RCC 7860 (cell line): Measurements from ENCODE around the gene CLEC18C.
"Not testable (repeated sequence)": the region's sequence is repeated elsewhere in the genome, so short reads cannot be mapped to it uniquely, and the experiment has no call there.

Source experiments
- DNase-seq: peaks from one replicate; pipeline ENCODE4 v3.0.0-alpha.2; 2015; ENCODE audit warnings: low spot score
- FAIRE-seq: peaks from 2 replicates; lab custom pipeline; 2012; peaks lifted over from hg19 to GRCh38; lab: Jason Lieb, UNC

CLEC18C gene

DNA sequence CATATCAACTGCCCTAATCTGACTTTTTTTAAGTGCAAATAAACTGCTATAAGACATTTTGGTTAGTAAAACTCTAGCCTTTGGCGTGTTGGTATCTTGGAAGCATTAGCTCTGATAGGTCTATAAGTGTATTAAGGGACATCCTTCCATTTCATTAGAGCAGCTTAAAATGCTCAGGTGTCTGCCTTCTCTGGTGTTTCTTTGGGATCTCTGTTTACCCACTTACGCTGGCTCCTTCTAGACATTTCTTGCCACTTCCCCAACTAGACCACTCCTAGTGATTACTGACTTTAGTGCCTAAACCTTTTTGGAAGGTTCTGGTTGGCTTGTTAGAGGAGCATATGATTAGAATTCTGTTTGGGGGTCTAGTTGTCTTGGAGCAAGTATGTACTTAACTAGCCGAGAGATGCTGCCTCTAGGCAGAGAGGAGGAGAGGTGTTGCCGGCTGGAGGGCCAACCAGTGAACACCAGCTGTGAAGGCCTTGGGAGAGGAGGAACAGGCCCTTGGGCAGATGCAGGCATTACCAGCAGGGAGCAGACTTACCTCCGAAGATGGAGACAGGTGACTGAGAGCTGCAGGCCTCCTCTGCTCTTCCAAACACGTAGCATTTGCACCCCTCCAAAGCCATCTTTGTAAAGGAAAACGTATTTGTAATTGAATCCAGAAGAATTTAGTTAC lies 15.2 kb upstream of the CLEC18C start:
- no peak for FAIRE-seq

DNA sequence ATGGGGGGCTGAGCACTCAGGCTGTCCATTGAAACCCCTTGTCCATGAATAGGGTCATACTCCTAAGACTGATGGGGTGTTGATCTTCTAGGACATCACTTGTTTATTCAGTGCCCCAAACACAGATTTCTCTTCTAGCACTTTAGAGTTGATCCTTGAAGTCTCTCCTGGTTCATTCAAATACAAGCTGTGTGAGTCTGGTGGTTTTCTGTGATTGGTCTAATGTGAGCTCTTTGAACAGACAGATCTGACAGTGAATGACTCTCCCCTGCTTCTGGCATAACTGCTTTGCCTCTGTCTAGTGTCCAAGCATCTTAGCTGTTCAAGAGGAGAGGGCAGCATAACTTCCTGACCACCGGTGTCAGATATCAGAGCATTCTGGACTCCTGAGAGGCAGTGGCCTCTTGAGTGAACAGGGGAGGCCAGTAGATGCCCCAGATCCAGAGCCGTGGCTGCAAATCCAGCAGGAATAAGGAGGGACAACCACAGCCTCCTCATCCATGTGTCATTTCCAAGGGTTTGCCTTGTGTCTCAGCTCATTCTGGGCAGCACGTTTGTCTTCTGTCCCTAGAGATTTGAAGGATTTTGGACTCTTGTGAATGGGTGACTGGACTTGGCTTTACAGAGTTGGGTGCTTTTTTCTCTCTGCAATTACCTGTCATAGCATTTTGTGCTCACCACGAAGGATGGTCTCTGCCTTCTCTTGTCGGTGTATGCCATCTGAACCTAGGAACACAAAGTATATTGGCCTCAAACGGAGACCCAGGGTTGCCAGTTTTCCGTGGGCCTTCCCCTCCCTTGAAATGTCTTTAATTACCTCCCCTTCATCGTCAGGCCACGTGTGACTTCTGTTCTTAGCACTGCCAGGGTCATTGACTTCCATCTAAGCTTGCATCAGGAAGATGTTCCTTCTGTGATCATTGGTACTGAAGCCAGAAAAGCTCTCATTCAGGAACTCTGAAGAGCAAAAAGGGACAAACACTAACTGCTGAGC lies 13.9 kb upstream of the CLEC18C start:
- FAIRE-seq: no peak
- DNase-seq: no peak

More for the DNA sequence above, 15.2 kb upstream of the CLEC18C start:
- no peak for DNase-seq

DNA sequence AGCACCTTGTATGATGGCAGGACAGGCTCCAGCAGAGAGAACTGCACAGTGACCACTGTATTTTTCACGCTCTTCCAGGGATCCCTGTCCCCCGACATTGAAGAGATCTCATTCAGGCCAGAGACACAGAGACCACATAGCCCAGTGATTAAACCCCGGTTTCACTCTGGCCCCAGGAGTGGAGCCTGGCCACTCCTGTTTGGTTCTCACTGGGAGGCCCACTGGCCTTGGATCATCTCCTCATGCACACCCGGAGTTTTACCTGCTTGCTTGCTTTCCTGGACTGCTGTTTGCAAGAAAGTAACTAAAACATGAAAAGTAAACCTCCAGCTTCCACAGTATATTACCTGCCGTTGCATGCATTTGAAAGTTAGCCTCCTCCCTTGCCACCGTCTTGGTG lies 13.2 kb upstream of the CLEC18C start:
- FAIRE-seq (no peak), DNase-seq (no peak)

DNA sequence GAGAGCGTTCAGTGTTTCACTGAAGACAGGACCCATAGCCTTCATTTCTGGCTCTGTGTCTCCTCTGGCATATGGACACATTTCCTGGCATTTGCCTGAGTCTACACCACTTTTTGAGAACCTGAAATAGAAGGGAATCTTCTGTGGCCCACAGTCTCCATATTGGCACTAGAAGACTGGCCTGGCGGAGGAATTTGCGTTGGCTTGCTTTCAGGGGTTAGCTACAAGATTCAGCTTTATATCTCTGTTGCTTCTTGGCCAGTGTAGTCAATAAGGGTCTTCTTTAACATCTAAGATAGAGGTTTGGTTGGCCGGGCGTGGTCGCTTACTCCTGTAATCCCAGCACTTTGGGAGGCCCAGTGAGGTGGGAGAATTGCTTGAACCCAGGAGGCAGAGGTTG lies 12.8 kb upstream of the CLEC18C start:
- no peak for DNase-seq
- no peak for FAIRE-seq

DNA sequence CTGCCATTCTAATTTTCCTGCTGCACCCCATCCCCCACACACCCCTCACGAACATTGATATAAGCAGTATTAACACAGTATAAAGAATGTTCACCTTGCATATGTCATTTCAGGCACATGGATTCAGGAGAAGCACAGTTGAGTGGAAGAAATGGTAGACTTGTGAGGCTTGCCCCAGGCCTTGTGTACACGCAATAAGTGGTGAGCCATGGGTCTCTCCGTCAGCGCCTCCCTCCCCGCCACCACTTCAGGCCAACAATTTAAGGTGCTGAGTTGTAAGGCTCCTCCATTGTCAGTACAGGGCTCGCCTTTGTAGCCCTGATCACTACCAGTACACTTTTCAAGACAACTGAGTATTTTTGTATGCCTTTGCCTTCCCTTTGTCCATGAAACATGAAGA lies 12.2 kb upstream of the CLEC18C start:
- FAIRE-seq (no peak), DNase-seq (no peak)

DNA sequence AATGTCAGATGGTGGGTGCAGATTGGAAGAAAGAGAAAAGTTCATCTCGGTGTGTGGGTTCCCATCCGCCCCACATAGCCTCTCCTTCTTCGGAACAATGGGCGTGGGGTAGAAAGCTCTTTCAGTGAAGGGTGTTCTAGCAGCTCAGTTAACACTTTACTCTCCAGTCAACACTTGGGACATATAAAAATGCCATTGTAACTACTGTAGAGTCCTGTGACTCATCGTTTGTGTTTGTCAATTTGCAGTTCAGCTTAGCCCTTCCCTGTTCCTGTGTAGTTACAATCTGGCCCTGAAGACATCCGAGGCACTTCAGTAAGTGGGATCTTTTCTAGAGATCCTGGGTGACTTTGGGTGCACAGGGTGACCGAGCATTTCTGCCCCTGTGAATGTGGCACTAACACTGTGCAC lies 11.5 kb upstream of the CLEC18C start:
- no peak for DNase-seq
- no peak for FAIRE-seq

DNA sequence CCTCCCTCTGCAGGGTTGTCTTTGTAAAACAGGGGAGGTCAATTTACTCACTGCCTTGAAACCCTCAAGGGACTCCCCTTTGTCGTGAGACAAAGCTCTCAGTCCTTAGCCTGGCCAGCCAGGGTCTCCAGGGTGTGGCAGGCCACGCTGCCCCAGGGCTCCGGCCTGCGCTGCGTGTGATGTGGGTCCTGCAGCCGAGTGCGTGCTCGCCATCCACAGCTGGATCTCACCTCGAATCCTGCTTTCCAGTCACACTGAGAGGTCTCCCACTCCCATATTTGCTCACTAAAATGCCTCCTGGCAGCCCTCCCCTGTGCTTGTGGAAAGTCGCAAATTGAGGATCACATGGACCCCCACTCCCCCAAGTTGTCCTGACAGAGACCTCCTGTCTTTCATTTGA lies 10.0 kb upstream of the CLEC18C start:
- DNase-seq: no peak
- no peak for FAIRE-seq

DNA sequence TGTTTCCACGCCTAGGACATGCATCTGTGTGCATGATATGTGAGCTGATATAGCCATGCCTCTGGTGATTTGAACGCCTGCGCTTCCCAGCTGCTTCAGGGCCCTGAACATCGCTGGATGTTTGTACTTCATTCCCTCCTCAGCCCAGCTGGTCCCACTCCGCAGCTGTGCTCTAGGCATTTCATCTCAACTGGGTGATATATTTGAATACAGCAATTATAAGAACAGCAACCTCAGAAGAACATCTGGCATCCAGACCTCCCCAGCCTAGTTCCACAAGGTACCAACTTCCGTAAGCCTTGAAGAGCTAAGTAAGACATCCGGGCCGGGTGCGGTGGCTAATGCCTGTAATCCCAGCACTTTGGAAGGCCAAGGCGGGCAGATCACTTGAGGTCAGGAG lies 6.9 kb upstream of the CLEC18C start:
- not testable (repeated sequence) for DNase-seq, FAIRE-seq

DNA sequence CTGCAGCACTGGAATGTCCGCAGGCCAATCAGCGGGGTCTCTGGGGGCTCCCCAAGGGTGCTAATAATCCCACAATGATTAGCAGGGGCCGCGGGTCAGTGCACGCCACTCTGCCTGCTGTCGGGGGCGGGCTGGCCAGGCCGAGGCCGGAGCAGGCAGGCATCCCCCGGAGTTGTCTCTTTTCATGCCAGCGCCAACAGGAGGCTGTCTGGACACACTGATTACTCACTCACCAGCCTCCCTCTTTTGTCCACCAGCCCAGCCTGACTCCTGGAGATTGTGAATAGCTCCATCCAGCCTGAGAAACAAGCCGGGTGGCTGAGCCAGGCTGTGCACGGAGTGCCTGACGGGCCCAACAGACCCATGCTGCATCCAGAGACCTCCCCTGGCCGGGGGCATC lies 329 bp downstream of the CLEC18C start:
- not testable (repeated sequence) for FAIRE-seq, DNase-seq

DNA sequence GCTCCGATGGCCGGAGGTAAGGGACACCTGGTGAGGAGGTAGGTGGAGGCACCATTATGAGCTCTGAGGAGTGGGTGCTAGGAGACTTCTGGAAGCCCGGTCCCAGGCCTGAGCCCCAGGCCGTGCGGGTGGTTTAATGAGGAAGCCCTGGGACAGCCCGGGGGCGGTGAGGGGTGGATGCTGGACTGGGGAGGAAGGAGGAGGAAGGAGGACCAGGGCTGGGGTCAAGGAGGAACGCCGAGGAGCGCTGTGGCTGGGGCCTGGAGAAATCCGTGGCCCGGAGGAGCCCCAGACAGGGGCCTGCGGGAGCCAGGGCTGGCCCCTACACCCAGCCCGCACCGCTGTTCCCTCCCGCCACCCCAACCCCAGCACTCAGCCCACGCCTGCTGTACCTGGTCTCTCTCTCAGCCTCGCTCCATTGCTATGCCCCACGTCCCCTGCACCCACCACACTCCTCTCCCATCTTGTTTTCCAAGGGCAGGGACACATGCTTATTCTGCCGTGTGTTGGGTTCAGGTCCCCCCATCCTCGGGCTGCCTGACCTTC lies 873 bp downstream of the CLEC18C start:
- not testable (repeated sequence) for DNase-seq, FAIRE-seq

DNA sequence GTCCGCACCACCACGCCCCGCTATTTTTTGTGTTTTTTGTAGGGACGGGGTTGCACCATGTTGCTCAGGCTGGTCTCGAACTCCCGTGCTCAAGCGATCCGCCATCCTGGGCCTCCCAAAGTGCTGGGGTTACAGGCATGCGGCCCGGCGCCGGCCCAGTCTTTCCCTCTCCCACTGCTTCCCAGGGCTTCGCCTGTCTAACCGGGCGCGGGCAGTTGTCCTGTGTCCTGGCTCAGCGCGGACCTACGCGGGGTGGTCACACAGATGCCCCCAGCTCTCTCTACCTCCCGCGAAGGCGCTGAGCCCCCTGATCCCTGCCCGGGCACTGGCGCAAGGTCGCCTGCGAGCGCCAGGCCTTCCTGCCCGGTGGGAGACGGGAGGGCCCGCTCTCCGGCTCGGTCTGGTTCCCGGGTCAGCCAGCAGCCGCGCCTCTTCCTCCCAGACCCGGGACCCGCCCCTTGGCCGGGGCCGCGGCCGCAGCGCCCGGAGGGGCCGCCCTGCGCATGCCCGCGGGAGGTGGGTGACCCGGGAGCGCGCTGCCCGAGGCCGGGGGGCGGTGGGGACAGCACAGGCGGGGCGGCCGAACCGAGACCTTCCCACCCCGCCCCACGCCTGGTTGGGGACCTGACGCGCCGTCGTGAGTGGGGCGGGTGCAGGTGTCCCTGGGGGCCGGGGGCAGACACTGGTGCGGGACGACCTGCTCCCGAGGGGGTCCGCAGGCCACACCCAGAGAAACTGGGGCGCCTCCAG lies 14.4 kb downstream of the CLEC18C start:
- FAIRE-seq, DNase-seq: not testable (repeated sequence)

DNA sequence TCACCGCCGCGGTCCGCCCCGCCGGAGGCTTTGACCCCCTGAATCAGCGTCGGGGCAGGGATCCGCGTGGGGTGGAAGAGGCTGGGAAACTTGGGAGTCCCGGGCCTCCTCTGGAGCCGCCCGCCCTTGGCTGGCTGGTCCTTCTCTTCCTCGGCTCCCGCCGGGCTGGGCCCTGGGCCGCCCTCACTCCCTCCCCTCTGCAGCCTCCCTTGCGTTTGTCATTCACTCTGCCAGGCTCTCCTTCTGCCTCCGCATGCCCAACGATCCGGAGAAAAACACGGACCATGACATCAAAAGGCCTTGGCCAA lies 15.0 kb downstream of the CLEC18C start:
- FAIRE-seq, DNase-seq: not testable (repeated sequence)

DNA sequence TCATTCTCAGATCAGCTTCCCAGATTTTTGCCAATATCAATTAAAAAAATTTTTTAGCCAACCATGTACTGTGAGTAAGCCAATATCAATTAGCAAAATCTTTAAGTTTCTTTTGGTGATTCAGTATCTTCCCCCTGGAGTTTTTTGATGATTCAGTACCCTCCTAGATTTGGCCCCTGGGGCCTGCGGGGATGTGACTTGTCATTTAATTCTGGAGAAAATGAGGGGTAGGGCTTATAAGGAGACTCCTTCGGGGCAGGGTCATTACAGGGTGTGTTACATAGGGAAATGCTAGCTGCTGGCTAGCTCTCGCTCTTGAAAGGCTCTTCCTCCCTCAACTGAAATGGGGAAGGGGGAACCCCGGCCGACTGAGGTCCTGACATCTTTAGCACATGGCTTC lies 17.0 kb downstream of the CLEC18C start:
- DNase-seq, FAIRE-seq: not testable (repeated sequence)

DNA sequence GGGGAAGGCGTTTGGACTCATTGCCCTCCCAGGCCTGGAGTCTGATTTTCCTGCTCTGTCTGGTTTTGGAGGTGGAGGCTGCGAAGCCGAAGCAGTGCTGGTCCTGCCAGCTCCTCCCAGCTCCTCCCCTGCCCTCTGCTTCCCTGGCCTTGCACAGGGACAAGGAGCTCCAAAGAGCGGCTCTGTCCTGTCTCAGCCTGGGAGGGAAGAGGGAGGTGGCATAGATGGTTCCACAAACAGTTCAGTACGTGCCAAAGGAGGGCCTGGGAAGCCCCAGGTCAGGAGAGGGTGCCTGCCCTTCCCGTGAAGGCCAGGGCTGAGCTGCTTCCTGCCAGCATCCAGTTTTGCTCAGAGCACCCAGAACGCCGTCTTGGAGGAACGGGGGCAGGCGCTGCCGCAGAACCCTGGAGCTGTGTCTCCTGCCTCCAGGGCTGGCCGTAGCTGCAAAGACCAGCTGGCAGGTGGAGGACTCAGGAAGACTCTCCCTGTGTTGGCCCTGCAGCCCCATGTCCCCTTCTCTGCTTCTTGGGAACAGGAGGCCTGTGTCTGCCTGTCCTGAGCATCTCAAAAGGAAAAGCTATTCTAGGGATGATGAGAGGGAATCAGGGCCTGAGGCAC lies 23.2 kb downstream of the CLEC18C start:
- not testable (repeated sequence) for DNase-seq, FAIRE-seq

DNA sequence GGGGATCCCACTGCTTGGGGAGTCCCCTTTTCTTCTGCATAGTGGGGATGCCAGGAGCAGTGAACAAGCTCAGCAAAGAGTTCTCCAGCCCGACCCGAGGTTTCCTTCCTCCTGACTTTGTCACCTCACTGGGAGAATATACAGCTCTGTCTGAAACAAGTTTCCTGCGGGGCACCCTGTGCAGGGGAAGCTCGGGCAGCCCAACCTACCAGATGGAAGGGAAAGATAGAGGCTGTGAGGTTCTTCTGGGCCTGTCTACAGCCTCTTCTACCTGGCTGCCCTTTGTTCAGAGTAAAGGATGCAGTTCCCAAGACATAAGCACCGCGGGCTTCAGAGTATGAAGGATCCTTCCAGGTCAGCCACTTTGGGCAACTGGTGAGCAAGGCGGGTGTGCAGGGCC lies 24.0 kb downstream of the CLEC18C start:
- not testable (repeated sequence) for FAIRE-seq, DNase-seq

DNA sequence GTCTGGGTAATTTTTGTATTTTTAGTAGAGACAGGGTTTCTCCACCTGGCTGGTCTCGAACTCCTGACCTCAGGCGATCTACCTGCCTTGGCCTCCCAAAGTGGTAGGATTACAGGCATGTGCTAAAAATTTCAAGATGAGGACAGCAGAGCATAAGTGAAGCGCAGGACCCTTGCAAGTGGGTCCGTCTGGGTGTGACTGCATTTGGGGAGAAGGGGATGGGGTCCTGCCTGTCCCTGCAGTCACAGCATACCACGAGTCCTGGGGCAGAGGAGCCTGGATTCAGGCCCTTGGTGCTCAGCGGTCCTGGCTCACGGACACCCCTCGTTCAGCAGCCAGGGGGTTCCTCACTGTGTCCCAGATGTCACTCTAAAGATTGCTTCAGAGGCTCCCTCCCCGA lies 24.6 kb downstream of the CLEC18C start:
- FAIRE-seq, DNase-seq: not testable (repeated sequence)

DNA sequence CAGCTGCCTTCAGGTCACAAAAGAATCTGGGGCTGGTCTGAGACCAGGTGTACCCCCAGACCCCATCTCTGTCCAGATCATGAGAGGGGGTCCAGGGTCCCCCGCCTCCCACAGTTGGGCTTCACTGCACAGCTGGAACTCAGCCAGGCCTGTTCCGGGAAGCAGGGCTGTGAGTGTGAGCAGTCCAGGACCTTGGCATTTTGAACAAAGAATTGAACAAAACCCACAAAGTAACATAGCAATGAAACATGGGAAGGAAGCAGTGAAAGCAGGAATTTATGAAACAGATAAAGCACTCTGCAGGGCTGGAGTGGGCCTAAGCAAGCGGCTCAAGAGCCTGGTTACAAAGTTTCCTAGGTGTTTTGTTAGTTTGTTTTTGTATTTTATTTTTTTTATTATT lies 25.1 kb downstream of the CLEC18C start:
- not testable (repeated sequence) for FAIRE-seq, DNase-seq

DNA sequence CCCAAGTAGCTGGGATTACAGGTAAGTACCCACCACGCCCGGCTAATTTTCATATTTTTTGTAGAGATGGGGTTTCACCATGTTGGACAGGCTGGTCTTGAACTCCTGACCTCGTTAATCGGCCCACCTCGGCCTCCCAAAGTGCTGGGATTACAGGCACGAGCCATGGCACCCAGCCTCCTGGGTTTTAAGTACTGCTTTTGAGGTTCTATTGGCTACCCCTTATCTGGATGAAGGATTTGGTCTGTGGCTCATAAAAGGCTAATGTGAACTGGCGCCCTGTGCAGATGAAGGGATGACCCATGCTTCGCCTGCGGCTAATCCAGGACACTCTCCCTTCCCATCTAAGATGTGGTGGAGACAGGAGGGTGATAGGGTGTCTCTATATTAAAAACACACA lies 25.6 kb downstream of the CLEC18C start:
- DNase-seq, FAIRE-seq: not testable (repeated sequence)

DNA sequence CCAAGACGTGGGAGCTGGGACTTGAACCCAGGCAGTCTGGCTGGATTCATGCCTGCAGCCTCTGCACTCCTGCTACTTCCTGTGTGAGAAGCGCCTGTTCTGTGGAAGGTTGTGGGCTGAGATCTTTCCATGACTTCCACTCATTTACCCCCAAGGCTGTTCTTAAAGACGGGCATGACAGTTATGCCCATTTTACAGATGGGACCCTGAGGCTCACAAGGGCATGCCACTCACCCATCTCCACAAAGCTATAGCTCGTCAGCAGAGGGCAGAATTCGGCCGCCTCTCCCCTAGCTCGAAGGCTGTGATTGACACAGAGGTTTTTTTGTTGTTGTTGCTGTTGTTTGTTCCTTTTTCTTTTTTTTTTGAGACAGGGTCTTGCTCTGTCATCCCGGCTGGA lies 26.5 kb downstream of the CLEC18C start:
- not testable (repeated sequence) for FAIRE-seq, DNase-seq

DNA sequence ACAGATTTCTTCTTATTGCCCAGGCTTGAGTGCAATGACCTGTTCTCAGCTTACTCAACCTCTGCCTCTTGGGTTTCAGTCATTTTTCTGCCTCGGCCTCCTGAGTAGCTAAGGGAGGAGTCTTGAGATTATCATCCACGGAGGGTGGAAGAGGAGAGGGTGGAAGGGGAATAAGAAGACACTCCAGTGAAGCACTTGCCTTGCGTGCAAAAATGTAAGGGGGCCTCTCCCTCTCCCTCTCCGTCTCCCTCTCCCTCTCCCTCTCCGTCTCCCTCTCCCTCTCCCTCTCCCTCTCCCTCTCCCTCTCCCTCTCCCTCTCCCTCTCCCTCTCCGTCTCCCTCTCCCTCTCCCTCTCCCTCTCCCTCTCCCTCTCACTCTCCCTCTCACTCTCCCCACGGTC lies 29.9 kb downstream of the CLEC18C start:
- FAIRE-seq: not testable (repeated sequence)

More for the DNA sequence above, 29.9 kb downstream of the CLEC18C start:
- not testable (repeated sequence) for DNase-seq
